Measurements from ENCODE around the gene PRM2. TPM values are rescaled to one million over a fixed set of nuclear protein-coding genes. Genes with fewer than 3 reads are reported as not detected.

Gene PRM2
- polyA plus RNA-seq, 1 of the 3 experiments (the other 2 are of a cell fraction), result not detected

GRCh38 chr16:11270602-11271162, 5.6 kb downstream of the PRM2 start:
- Histone ChIP-seq H3K9me2 (no peaks in the 10 kb centered on the region), H3K36me3 (replicated peaks in 1 of 2; ENCODE audit: control insufficient read depth in 1 of 2, insufficient read depth in 2 of 2, low read length in 1 of 2) (no peaks in the 10 kb centered on the region), H3K9me3 (no peaks in the 10 kb centered on the region), H4K20me1 (ENCODE audit: insufficient read depth) (no peaks in the 10 kb centered on the region), H3K9ac (no peak overlapping the region), H3K4me1 (ENCODE audit: control insufficient read depth in 1 of 2, insufficient read depth in 2 of 2, low read depth in 1 of 2, low read length in 1 of 2) (no peaks in the 10 kb centered on the region), H3K4me2 (no peak overlapping the region), H2AFZ (ENCODE audit: low read depth) (no peak overlapping the region), H3K4me3 (ENCODE audit: low read depth in 2 of 2, low read length in 1 of 2) (no peak overlapping the region), H3K27me3 (ENCODE audit: insufficient read depth) (no peaks in the 10 kb centered on the region; the same call in 1 of the 2 replicates), H3K79me2 (ENCODE audit: insufficient read depth) (no peaks in the 10 kb centered on the region), H3F3A (replicated peaks; ENCODE audit: insufficient read depth) (no peaks in the 10 kb centered on the region), H3K27ac (ENCODE audit: low read depth in 2 of 2, low read length in 1 of 2) (no peak overlapping the region)
- ChIA-PET CTCF (interaction anchor here (0.6 to 1.7 kb wide), 5 partner anchors 14 to 307 kb away, joined by 3 to 7 read pairs (median 3); no protein-coding TSS in a partner anchor), POLR2A (interaction anchor here (0.5 kb wide), 1 partner anchor 473 kb away, joined by 3 read pairs; no protein-coding TSS in a partner anchor)
- 75% methylated on average over 2 of the region's 2 CpGs for WGBS (ENCODE audit: low lambda C conversion rate)
- no peak for TF ChIP-seq EP300 (IDR thresholded peaks at IDR 0.05; ENCODE audit: borderline replicate concordance in 1 of 2, low read depth in 1 of 2, low read length in 1 of 2)
- TF ChIP-seq USF1 (IDR thresholded peaks at IDR 0.05; ENCODE audit: borderline replicate concordance, low read depth), result no peak
- TF ChIP-seq SMC3 (IDR thresholded peaks at IDR 0.05; ENCODE audit: low read depth, low read length), result no peak
- no peak for TF ChIP-seq EZH2phosphoT487 (IDR thresholded peaks at IDR 0.05; ENCODE audit: borderline replicate concordance, low read depth)
- TF ChIP-seq POLR2AphosphoS5 (IDR thresholded peaks at IDR 0.05; ENCODE audit: low read depth, low read length), result no peak
- TF ChIP-seq YY1 (IDR thresholded peaks at IDR 0.05; ENCODE audit: low read depth), result no peak
- no peak for DNase-seq

- H3F3A ChIP-seq (replicated peaks; ENCODE audit: insufficient read depth), result no peaks in the 10 kb centered on the region
- WGBS (ENCODE audit: low lambda C conversion rate), result 76% methylated on average over 11 of the region's 11 CpGs
- H3K4me3 ChIP-seq (ENCODE audit: low read depth in 2 of 2, low read length in 1 of 2), result no peak within 1 kb of the TSS
- no peak for DNase-seq
- no peaks in the 10 kb centered on the region; the same call in 1 of the 2 replicates for H3K27me3 ChIP-seq (ENCODE audit: insufficient read depth)
- H3K4me2 ChIP-seq, result no peak within 1 kb of the TSS
- H3K9me2 ChIP-seq, result no peaks in the 10 kb centered on the region
- no peaks in the 10 kb centered on the region for H3K79me2 ChIP-seq (ENCODE audit: insufficient read depth)
- H2AFZ ChIP-seq (ENCODE audit: low read depth), result no peak within 1 kb of the TSS
- H4K20me1 ChIP-seq (ENCODE audit: insufficient read depth), result no peaks in the 10 kb centered on the region
- ChIA-PET CTCF (interaction anchor here (1.0 to 2.2 kb wide), 3 partner anchors 12 to 305 kb away, joined by 4 to 16 read pairs (median 8); partner anchors contain the start of gene SOCS1), POLR2A (no interaction called here)
- TF ChIP-seq RFX5 (IDR thresholded peaks at IDR 0.05; ENCODE audit: low read length), result no peak
- no peak for TF ChIP-seq MEF2A (IDR thresholded peaks at IDR 0.05; ENCODE audit: borderline replicate concordance, low read depth)
- no peak for TF ChIP-seq GATA2 (CRISPR knock-in tag; IDR thresholded peaks at IDR 0.05)
- TF ChIP-seq FOXM1 (IDR thresholded peaks at IDR 0.05; ENCODE audit: low read depth), result no peak
- no peak for TF ChIP-seq MAX (IDR thresholded peaks at IDR 0.05; ENCODE audit: low read depth)
- no peak for TF ChIP-seq IRF3 (IDR thresholded peaks at IDR 0.05; ENCODE audit: low read depth, low read length)
- no peak for TF ChIP-seq ZBTB33 (IDR thresholded peaks at IDR 0.05; ENCODE audit: borderline replicate concordance, low read depth)
- H3K27ac ChIP-seq (ENCODE audit: low read depth in 2 of 2, low read length in 1 of 2), result no peak within 1 kb of the TSS
- no peaks in the 10 kb centered on the region for H3K9me3 ChIP-seq
- H3K9ac ChIP-seq, result no peak within 1 kb of the TSS
- no peaks in the 10 kb centered on the region for H3K4me1 ChIP-seq (ENCODE audit: control insufficient read depth in 1 of 2, insufficient read depth in 2 of 2, low read depth in 1 of 2, low read length in 1 of 2)
- H3K36me3 ChIP-seq (replicated peaks in 1 of 2; ENCODE audit: control insufficient read depth in 1 of 2, insufficient read depth in 2 of 2, low read length in 1 of 2), result no peaks in the 10 kb centered on the region
Measured at GRCh38 chr16:11268921-11269375, 7.3 kb downstream of the PRM2 start, which contains the start of gene TNP2. TNP2 (minus strand) TSS chr16:11269325; CDS start chr16:11269262, 63 bp downstream.

All from SK-N-SH (cell line).